Nephron progenitor cell (in vitro differentiated cells): Measurements from ENCODE around the gene DENND1B.

Experiments used
- DNase-seq: peaks from one replicate; pipeline ENCODE4 v3.0.0; 2021
- H3K27ac Mint-ChIP-seq: 2 replicates; pipeline ENCODE4 v1.8.0; 2021; ENCODE audit warnings: mild to moderate bottlenecking, moderate library complexity, mixed read lengths
- H3K27me3 Mint-ChIP-seq: 2 replicates; pipeline ENCODE4 v1.8.0; 2021; ENCODE audit warnings: mild to moderate bottlenecking, low read depth, mixed read lengths; ENCODE audit not compliant: poor library complexity
- H3K36me3 Mint-ChIP-seq: 2 replicates; pipeline ENCODE4 v1.8.0; 2021; ENCODE audit warnings: low read depth, mixed read lengths
- H3K4me1 Mint-ChIP-seq: 2 replicates; pipeline ENCODE4 v1.8.0; 2021; ENCODE audit warnings: mixed read lengths
- H3K4me3 Mint-ChIP-seq: 2 replicates; pipeline ENCODE4 v1.8.0; 2021; ENCODE audit warnings: mild to moderate bottlenecking, moderate library complexity, mixed read lengths
- H3K9me3 Mint-ChIP-seq: 2 replicates; pipeline ENCODE4 v1.8.0; 2021; ENCODE audit warnings: mild to moderate bottlenecking, moderate library complexity, mixed read lengths
- TF ChIP-seq, protein P1 (sequence below): fragments of 200-600 bp; sonication (generic); IDR thresholded peaks from 2 replicates; pipeline ENCODE4 v1.5.0; 2021; ENCODE audit warnings: antibody characterized with exemption

DENND1B gene

DNA sequence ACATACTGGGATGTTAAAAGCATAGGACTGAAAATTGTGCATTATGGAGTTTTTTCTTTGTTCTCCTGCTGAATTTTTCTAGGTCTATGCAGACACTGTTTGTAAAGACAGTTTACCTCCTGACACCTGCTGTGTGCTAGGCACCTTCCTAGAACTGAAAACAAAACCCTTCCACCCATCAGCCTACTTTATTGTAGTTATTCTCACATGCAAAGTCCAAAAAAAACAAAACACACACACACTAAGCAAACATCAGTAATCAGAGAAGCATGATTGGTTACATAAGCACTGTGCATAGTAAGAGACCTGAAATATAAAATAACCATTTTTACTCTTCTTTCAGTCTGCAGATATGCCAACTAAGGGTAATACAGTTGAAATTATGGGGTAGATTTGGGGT is 312.1 kb downstream of the DENND1B start:
- H3K4me1 Mint-ChIP-seq = peaks cover 50% of the 10 kb centered on the region
- H3K9me3 Mint-ChIP-seq = no peaks in the 10 kb centered on the region
- TF ChIP-seq, protein P1, sequence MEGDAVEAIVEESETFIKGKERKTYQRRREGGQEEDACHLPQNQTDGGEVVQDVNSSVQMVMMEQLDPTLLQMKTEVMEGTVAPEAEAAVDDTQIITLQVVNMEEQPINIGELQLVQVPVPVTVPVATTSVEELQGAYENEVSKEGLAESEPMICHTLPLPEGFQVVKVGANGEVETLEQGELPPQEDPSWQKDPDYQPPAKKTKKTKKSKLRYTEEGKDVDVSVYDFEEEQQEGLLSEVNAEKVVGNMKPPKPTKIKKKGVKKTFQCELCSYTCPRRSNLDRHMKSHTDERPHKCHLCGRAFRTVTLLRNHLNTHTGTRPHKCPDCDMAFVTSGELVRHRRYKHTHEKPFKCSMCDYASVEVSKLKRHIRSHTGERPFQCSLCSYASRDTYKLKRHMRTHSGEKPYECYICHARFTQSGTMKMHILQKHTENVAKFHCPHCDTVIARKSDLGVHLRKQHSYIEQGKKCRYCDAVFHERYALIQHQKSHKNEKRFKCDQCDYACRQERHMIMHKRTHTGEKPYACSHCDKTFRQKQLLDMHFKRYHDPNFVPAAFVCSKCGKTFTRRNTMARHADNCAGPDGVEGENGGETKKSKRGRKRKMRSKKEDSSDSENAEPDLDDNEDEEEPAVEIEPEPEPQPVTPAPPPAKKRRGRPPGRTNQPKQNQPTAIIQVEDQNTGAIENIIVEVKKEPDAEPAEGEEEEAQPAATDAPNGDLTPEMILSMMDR = no peak
- H3K27ac Mint-ChIP-seq = no peak overlapping the region
- no peaks in the 10 kb centered on the region for H3K27me3 Mint-ChIP-seq
- H3K36me3 Mint-ChIP-seq = no peaks in the 10 kb centered on the region
- no peak overlapping the region for H3K4me3 Mint-ChIP-seq
- no peak for DNase-seq

DNA sequence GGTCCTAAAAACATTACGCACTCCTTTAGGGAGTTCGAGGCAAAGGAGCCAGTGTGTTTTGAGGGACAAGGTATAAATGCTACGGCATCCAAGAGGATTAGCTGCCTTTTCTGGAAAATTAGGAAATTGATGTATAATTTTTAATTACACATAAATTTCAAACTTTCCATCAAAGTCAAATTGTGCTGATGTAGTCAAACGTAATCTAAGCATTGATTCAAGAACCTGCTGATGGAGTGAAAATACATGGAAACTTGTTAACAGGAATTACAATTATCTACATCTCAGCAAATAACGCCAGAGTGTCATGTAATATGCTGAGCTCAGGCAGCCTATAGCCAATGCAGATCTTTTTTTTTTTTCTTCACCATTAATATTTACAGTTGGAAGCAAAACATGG is 312.7 kb downstream of the DENND1B start:
- TF ChIP-seq, protein P1 = no peak
- Mint-ChIP-seq H3K36me3 (no peaks in the 10 kb centered on the region), H3K9me3 (no peaks in the 10 kb centered on the region), H3K27ac (no peak overlapping the region), H3K27me3 (no peaks in the 10 kb centered on the region), H3K4me1 (peaks cover 47% of the 10 kb centered on the region), H3K4me3 (no peak overlapping the region)
- DNase-seq = no peak
